Cardiac muscle cell (in vitro differentiated cells and primary cell): ENCODE data around the gene FASTKD1. TPM values are rescaled to one million over a fixed set of nuclear protein-coding genes. Genes with fewer than 3 reads are reported as not detected.

Experiments used
- DNase-seq, 2 donors: peaks; one replicate each; pipeline versions ENCODE4 v3.0.0 to v3.0.0-alpha.2; 2010 to 2017; ENCODE audit warnings: low read depth in 1 of 2, low spot score in 1 of 2
- H3K27ac ChIP-seq: fragments of 200-600 bp; sonication (generic); 2 replicates; pipeline ENCODE4 v1.5.1; 2016
- H3K27me3 ChIP-seq: fragments of 200-600 bp; sonication (generic); 2 replicates; pipeline ENCODE4 v1.6.0; 2016; ENCODE audit warnings: control low read depth
- H3K36me3 ChIP-seq: fragments of 200-600 bp; sonication (generic); 2 replicates; pipeline ENCODE4 v1.5.1; 2016; ENCODE audit warnings: control low read depth
- H3K4me1 ChIP-seq: fragments of 200-600 bp; sonication (generic); 2 replicates; pipeline ENCODE4 v1.8.1; 2017; ENCODE audit warnings: low read depth, mild to moderate bottlenecking, mixed run types
- H3K4me3 ChIP-seq: fragments of 200-600 bp; sonication (generic); 2 replicates; pipeline ENCODE4 v1.5.1; 2016; ENCODE audit warnings: mild to moderate bottlenecking
- H3K9me3 ChIP-seq: fragments of 200-600 bp; sonication (generic); 2 replicates; pipeline ENCODE4 v1.5.1; 2017; ENCODE audit warnings: low read depth, mild to moderate bottlenecking, control low read depth
- CTCF ChIP-seq: IDR thresholded peaks from 2 replicates; pipeline ENCODE4 v1.5.1; 2012; ENCODE audit warnings: low read depth, mild to moderate bottlenecking, low read length
- polyA plus RNA-seq: library from polyadenylated mRNA; unstranded; fragments of >200 nt; fragmentation: Nextera tagmentation; extraction: Ambion mirVana; gene quantifications from 2 replicates; pipeline ENCODE4 v1.2.1, GENCODE V29; 2016
- total RNA-seq: library from RNA; depleted of rRNA; stranded (reverse); fragments of >200 nt; gene quantifications from 2 replicates; pipeline ENCODE4 v1.2.3, GENCODE V29; 2016

Gene FASTKD1
- total and polyA plus RNA-seq, 2 experiments from 2014 or later: 41.3 to 62.4 TPM

- no peaks in the 10 kb centered on the region for H3K4me1 ChIP-seq
- no peaks in the 10 kb centered on the region for H3K27me3 ChIP-seq
- H3K4me3 ChIP-seq: no peak overlapping the region
- no peaks in the 10 kb centered on the region for H3K36me3 ChIP-seq
- H3K9me3 ChIP-seq: no peaks in the 10 kb centered on the region
- DNase-seq: no peak
- TF ChIP-seq CTCF: no peak
- no peak overlapping the region for H3K27ac ChIP-seq
Measured at GRCh38 chr2:169495310-169495928, 78.2 kb downstream of the FASTKD1 start.

- Histone ChIP-seq H3K27ac (no peak overlapping the region), H3K4me1 (no peaks in the 10 kb centered on the region), H3K27me3 (no peaks in the 10 kb centered on the region), H3K9me3 (no peaks in the 10 kb centered on the region), H3K4me3 (no peak overlapping the region), H3K36me3 (peaks cover 3% of the 10 kb centered on the region)
- no peak for DNase-seq
- TF ChIP-seq CTCF: no peak
Measured at GRCh38 chr2:169493360-169493759, 80.3 kb downstream of the FASTKD1 start.

GRCh38 chr2:169491378-169491777 is 82.3 kb downstream of the FASTKD1 start:
- Histone ChIP-seq H3K4me3 (no peak overlapping the region), H3K36me3 (peaks cover 3% of the 10 kb centered on the region), H3K27me3 (no peaks in the 10 kb centered on the region), H3K4me1 (no peaks in the 10 kb centered on the region), H3K27ac (no peak overlapping the region), H3K9me3 (no peaks in the 10 kb centered on the region)
- DNase-seq: no peak
- TF ChIP-seq CTCF: no peak

GRCh38 chr2:169490834-169491233 is 82.8 kb downstream of the FASTKD1 start:
- no peak for DNase-seq
- no peak overlapping the region for H3K4me3 ChIP-seq
- no peak for TF ChIP-seq CTCF
- H3K36me3 ChIP-seq: peaks cover 3% of the 10 kb centered on the region
- no peaks in the 10 kb centered on the region for H3K4me1 ChIP-seq
- H3K9me3 ChIP-seq: no peaks in the 10 kb centered on the region
- no peak overlapping the region for H3K27ac ChIP-seq
- no peaks in the 10 kb centered on the region for H3K27me3 ChIP-seq

GRCh38 chr2:169486487-169486886 is 87.2 kb downstream of the FASTKD1 start:
- TF ChIP-seq CTCF: no peak
- no peak overlapping the region for H3K4me3 ChIP-seq
- H3K4me1 ChIP-seq: no peaks in the 10 kb centered on the region
- no peak for DNase-seq
- no peaks in the 10 kb centered on the region for H3K27me3 ChIP-seq
- no peak overlapping the region for H3K27ac ChIP-seq
- H3K9me3 ChIP-seq: no peaks in the 10 kb centered on the region
- H3K36me3 ChIP-seq: peaks cover 3% of the 10 kb centered on the region

GRCh38 chr2:169485650-169486138 is 88.0 kb downstream of the FASTKD1 start:
- Histone ChIP-seq H3K4me1 (no peaks in the 10 kb centered on the region), H3K9me3 (no peaks in the 10 kb centered on the region)
- no peak for DNase-seq

More at GRCh38 chr2:169485650-169486138, 88.0 kb downstream of the FASTKD1 start:
- Histone ChIP-seq H3K4me3 (no peak overlapping the region), H3K27ac (no peak overlapping the region), H3K27me3 (no peaks in the 10 kb centered on the region), H3K36me3 (peaks cover 3% of the 10 kb centered on the region)
- no peak for TF ChIP-seq CTCF
